Mononuclear cell (primary cell): ENCODE measurements around the gene ZNF236. TPM values are rescaled to one million over a fixed set of nuclear protein-coding genes. Genes with fewer than 3 reads are reported as not detected.
"Not testable (repeated sequence)": the region's sequence is repeated elsewhere in the genome, so short reads cannot be mapped to it uniquely, and the experiment has no call there.

Experiments
- H3K27me3 ChIP-seq: 2 replicates; pipeline ENCODE4 v1.6.0; 2011; ENCODE audit warnings: low read length, control low read depth; ENCODE audit not compliant: insufficient read depth
- H3K4me1 ChIP-seq: 2 replicates; pipeline ENCODE4 v1.5.1; 2011; ENCODE audit warnings: mild to moderate bottlenecking, low read length, control low read depth; ENCODE audit not compliant: insufficient read depth
- H3K4me3 ChIP-seq: 2 replicates; pipeline ENCODE4 v1.5.1; 2011; ENCODE audit warnings: mild to moderate bottlenecking, low read length, moderate library complexity
- H3K9me3 ChIP-seq: 2 replicates; pipeline ENCODE4 v1.5.1; 2011; ENCODE audit warnings: low read depth, mild to moderate bottlenecking, control low read depth, low read length
- total RNA-seq: library from RNA; depleted of rRNA; stranded (reverse); fragments of >200 nt; gene quantifications from one replicate; pipeline ENCODE4 v1.2.3, GENCODE V29; 2012

ZNF236 gene
- total RNA-seq, 1 donor: 21.4 TPM

DNA sequence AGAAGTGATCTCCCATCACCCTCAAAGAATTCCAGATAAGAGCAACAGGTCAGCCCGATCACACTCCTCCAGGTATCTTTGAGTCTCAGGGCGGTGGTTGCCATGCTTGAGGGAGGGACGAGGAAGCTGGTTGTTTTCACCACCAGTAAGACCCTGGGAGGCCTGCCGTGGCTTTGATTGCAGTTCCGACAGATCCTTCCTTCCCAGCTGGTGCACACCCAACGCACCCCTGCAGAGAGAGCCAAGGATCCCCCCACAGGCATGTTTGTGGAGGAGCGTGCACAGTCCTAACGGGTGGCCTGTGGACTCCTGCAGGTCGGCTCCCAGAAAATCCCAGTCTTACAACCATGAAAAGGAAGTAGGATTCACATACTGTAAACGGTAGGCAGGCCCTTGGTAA lies 13.8 kb upstream of the ZNF236 start:
- peaks cover 5% of the 10 kb centered on the region for H3K4me1 ChIP-seq
- no peak overlapping the region for H3K4me3 ChIP-seq
- H3K9me3 ChIP-seq: no peaks in the 10 kb centered on the region
- H3K27me3 ChIP-seq: no peaks in the 10 kb centered on the region

GRCh38 chr18:76811530-76811929 lies 10.8 kb upstream of the ZNF236 start:
- H3K9me3 ChIP-seq, H3K4me3 ChIP-seq, H3K27me3 ChIP-seq, H3K4me1 ChIP-seq: not testable (repeated sequence)

- Histone ChIP-seq H3K4me1 (peaks cover under 1% of the 10 kb centered on the region), H3K9me3 (no peaks in the 10 kb centered on the region), H3K4me3 (no peak overlapping the region), H3K27me3 (no peaks in the 10 kb centered on the region)
Observed at GRCh38 chr18:76814256-76814655, 8.1 kb upstream of the ZNF236 start.

- Histone ChIP-seq H3K4me3 (no peak overlapping the region), H3K9me3 (no peaks in the 10 kb centered on the region), H3K27me3 (no peaks in the 10 kb centered on the region), H3K4me1 (peaks cover 18% of the 10 kb centered on the region)
Observed at GRCh38 chr18:76816127-76816526, 6.2 kb upstream of the ZNF236 start.

DNA sequence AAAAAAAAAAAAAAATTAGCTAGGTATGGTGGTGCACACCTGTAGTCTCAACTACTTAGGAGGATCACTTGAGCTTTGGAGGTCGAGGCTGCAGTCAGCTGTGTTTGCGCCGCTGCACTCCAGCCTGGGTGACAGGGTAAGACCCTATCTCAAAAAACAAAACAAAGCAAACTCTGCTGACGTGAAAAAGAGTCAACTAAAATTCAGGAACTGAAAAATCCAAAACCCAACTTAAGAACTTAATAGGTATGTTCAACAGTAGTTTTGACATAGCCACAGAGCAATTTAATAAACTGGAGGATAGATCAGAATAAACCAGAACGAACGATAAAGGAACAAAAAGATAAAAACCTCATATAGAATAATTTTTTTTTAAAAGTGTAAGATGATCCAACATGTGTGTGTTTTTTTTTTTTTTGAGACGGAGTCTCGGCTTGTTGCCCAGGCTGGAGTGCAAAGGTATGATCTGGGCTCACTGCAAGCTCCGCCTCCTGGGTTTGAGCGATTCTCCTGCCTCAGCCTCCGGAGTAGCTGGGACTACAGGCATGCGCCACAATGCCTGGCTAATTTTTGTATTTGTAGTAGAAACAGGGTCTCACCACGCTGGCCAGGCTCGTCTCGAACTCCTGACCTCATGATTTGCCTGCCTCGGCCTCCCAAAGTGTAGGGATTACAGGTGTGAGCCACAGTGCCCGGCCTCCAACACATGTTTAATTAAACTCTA lies 4.3 kb upstream of the ZNF236 start:
- H3K9me3 ChIP-seq: no peaks in the 10 kb centered on the region
- no peak overlapping the region for H3K4me3 ChIP-seq
- H3K27me3 ChIP-seq: no peaks in the 10 kb centered on the region
- peaks cover 21% of the 10 kb centered on the region for H3K4me1 ChIP-seq

GRCh38 chr18:76819411-76820136 lies 2.8 kb upstream of the ZNF236 start:
- H3K27me3 ChIP-seq: no peaks in the 10 kb centered on the region
- H3K9me3 ChIP-seq: no peaks in the 10 kb centered on the region
- H3K4me1 ChIP-seq: peaks cover 34% of the 10 kb centered on the region
- H3K4me3 ChIP-seq: no peak overlapping the region

DNA sequence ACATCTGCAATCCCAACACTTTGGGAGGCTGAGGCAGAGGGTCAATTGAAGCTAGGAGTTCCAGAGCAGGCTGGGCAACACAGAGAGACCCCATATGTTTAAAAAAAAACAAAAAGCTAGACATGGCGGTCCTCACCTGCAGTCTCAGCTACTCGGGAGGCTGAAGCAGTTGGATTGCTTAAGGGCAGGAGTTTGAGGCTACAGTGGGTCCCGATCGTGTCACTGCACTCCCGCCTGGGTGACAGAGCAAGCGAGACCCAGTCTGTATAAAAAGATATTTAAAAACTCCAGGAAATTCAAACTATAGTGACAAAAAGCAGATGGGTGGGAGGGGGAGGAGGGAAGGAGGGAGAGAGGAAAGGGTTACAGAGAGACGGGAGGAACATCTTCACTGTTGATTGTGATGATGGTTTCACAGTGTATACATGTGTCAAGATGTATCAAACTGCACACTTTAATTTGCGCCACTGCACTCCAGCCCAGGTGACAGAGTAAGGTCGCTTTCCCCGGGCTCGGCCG lies 942 bp upstream of the ZNF236 start:
- Histone ChIP-seq H3K4me3 (peak overlapping the region; percentile 94), H3K4me1 (peaks cover 34% of the 10 kb centered on the region), H3K27me3 (no peaks in the 10 kb centered on the region), H3K9me3 (no peaks in the 10 kb centered on the region)

DNA sequence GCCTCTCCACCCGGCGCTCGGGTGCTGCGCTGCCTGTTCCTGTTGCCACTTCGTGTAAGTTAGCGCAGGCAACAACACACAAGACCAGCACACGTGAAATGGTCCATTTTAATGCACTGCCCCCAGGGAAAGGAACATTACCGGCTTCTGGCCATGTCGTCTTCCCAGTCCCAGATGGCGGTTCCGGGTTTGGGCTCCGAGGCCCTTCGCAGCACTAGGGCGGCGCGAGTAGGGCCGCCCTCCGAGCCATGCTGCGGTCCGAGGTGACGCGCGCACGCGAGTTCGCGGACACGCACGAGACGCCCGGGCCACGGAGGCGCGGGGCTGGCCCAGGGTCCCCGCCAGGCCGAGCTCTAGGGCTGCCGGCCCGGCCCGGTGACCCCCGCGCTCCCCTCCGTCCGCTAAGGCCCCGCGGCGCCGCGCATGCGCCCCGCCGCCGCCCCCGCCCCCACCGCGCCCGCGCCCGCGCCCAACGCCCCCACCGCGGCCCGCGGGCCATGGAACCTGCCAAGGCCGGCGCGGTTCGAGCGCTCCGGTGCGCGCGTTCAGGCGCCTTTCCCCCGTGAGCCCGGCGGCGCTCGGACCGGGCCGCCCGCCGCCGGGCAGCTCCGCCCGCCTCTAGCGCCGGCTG lies 367 bp upstream of the ZNF236 start:
- H3K9me3 ChIP-seq: no peaks in the 10 kb centered on the region
- H3K4me1 ChIP-seq: peaks cover 34% of the 10 kb centered on the region
- H3K27me3 ChIP-seq: no peaks in the 10 kb centered on the region
- H3K4me3 ChIP-seq: peak overlapping the region; percentile 94

DNA sequence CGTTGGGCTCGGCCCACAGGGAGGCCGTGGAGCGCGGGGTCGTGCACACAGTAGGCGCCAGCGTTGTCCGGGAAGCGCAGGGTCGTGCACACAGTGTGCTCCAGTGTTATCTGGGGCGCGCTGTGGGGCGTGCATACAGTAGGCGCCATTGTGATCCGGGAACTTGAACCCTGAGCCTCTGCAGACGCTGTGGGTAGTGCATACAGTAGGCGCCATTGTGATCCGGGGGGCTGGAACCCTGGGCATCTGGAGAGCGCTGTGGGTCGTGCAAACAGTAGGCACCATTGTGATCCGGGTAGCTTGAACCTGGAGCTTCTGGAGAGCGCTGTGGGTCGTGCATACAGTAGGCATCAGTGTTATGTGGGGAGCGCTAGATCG lies 793 bp downstream of the ZNF236 start:
- Histone ChIP-seq H3K4me1 (peaks cover 38% of the 10 kb centered on the region), H3K4me3 (peak overlapping the region; percentile 69), H3K27me3 (no peaks in the 10 kb centered on the region), H3K9me3 (no peaks in the 10 kb centered on the region)

DNA sequence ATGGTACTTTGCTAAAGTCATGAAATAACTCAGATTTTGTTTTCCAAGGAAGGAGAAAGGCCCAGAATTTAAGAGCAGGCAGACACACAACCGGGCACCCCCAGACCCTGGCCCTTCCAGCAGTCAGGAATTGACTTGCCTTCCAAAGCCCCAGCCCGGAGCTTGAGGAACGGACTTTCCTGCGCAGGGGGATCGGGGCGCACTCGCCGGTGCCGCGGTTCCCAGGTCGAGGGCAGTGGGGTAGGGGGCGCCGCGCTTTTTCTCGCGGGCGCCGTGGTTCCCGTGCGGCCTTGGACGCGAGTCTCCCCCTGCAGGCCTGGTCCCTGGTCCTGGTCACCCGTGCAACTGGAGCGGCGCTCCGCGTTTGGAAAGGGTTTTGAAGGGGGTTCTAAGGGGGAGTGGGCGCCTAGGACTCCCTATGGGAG lies 1.2 kb downstream of the ZNF236 start:
- Histone ChIP-seq H3K4me1 (peaks cover 38% of the 10 kb centered on the region), H3K9me3 (no peaks in the 10 kb centered on the region), H3K4me3 (peak overlapping the region; percentile 69), H3K27me3 (no peaks in the 10 kb centered on the region)

- Histone ChIP-seq H3K27me3 (no peaks in the 10 kb centered on the region), H3K9me3 (no peaks in the 10 kb centered on the region), H3K4me3 (no peak overlapping the region), H3K4me1 (peaks cover 38% of the 10 kb centered on the region)
Observed at GRCh38 chr18:76824145-76824676, 1.9 kb downstream of the ZNF236 start.

DNA sequence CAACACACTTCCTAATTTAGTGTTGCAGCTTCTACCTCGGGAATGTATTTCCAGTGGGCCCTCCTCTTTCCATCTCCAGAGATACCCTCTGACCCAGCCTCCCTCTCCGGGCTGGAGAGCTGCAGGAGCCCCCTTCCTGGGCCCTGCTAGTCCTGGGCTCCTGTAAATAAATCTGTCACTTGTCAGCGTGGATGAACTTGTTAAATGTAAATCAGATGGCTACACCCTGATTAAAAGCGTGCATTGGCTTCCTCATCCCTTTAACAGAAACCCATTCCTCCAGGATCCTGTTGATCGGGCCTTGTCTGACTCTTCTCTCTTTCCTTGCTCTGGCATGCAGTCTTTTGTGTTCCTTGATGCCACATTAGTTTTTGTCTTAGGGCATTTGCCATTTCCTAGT lies 2.4 kb downstream of the ZNF236 start:
- H3K9me3 ChIP-seq: no peaks in the 10 kb centered on the region
- peaks cover 33% of the 10 kb centered on the region for H3K4me1 ChIP-seq
- H3K4me3 ChIP-seq: no peak overlapping the region
- no peaks in the 10 kb centered on the region for H3K27me3 ChIP-seq

- H3K27me3 ChIP-seq: no peaks in the 10 kb centered on the region
- peaks cover 17% of the 10 kb centered on the region for H3K4me1 ChIP-seq
- no peak overlapping the region for H3K4me3 ChIP-seq
- H3K9me3 ChIP-seq: no peaks in the 10 kb centered on the region
Observed at GRCh38 chr18:76827205-76828200, 5.1 kb downstream of the ZNF236 start.

DNA sequence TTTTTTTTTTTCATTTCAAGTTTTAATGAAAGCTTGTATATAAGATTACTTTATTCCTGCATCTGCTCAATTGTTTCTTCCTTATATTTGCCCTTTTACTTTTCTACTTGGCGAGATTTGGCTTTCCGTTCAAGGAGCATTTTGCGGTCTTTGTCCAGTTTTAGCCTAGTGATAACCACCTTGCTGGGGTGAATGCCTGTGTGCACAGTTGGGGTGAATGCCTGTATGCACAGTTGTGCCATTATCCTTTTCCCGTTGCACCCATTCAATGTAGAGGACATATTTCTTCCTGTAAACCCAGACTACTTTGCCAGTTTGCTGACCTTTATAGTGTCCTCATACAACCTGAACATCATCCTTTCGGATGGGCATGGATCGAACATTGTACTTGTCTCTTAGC lies 12.0 kb downstream of the ZNF236 start:
- no peaks in the 10 kb centered on the region for H3K9me3 ChIP-seq
- H3K4me3 ChIP-seq: no peak overlapping the region
- no peaks in the 10 kb centered on the region for H3K27me3 ChIP-seq
- no peaks in the 10 kb centered on the region for H3K4me1 ChIP-seq
